Gastroesophageal sphincter (tissue), 4 donors: ENCODE measurements around the gene MS4A6A. TPM values are rescaled to one million over a fixed set of nuclear protein-coding genes. Genes with fewer than 3 reads are reported as not detected.
"Not testable (repeated sequence)": the region's sequence is repeated elsewhere in the genome, so short reads cannot be mapped to it uniquely, and the experiment has no call there.

Experiments used
- ATAC-seq: fragments of 150-250 bp; one replicate; pipeline ENCODE4 v1.9.1; 2016; ENCODE audit warnings: mild to moderate bottlenecking, moderate library complexity
- H3K27ac ChIP-seq, 4 donors: fragments of 200-600 bp; sonication (generic) in 3 of 4; 1 replicate in 3 of 4; 2 replicates in 1 of 4; pipeline ENCODE4 v1.5.1; 2016 to 2019
- H3K27me3 ChIP-seq: fragments of 200-600 bp; sonication (generic); one replicate; pipeline ENCODE4 v1.5.1; 2019
- H3K36me3 ChIP-seq, 2 donors: fragments of 200-600 bp; sonication (generic); one replicate each; pipeline ENCODE4 v1.5.1; 2019; ENCODE audit warnings: control low read depth in 1 of 2
- H3K4me1 ChIP-seq, 3 donors: fragments of 200-600 bp; sonication (generic); 1 replicate in 2 of 3; 2 replicates in 1 of 3; pipeline ENCODE4 v1.5.1; 2016 to 2019; ENCODE audit warnings: control low read depth in 2 of 3
- H3K4me3 ChIP-seq, 2 donors: fragments of 200-600 bp; sonication (generic); one replicate each; pipeline ENCODE4 v1.5.1; 2019; ENCODE audit warnings: mild to moderate bottlenecking in 1 of 2, moderate library complexity in 1 of 2
- H3K9me3 ChIP-seq, 3 donors: fragments of 200-600 bp; sonication (generic); one replicate each; pipeline ENCODE4 v1.5.1; 2017 to 2019; ENCODE audit warnings: control low read depth in 2 of 3
- EP300 ChIP-seq: sonication (generic); formaldehyde crosslinking; IDR thresholded peaks from one replicate; pipeline ENCODE4 v1.6.1; 2017; ENCODE audit warnings: antibody characterized with exemption, mild to moderate bottlenecking
- POLR2A ChIP-seq, 2 donors: fragments of 450-650 bp; IDR thresholded peaks; one replicate each; pipeline ENCODE4 v1.6.1; 2017; ENCODE audit warnings: antibody characterized with exemption in 2 of 2, mild to moderate bottlenecking in 2 of 2, moderate library complexity in 1 of 2
- POLR2AphosphoS5 ChIP-seq: sonication (generic); formaldehyde crosslinking; IDR thresholded peaks from one replicate; pipeline ENCODE4 v1.6.1; 2017; ENCODE audit warnings: antibody characterized with exemption
- WGBS, 2 donors: methylation state at CpG; one replicate each; pipeline ENCODE4 v1.1.5; 2018; ENCODE audit warnings: low coverage in 1 of 2; 5-methylcytosine and 5-hydroxymethylcytosine counted together
- total RNA-seq, 4 donors: library from RNA; depleted of rRNA; stranded (reverse); fragments of >200 nt; gene quantifications; one replicate each; pipeline ENCODE4 v1.1.0, GENCODE V29; 2016
- TF ChIP-seq, protein P1 (sequence below), 4 experiments: fragments of 200-600 bp in 2 of 4; fragments of 450-650 bp in 2 of 4; sonication (generic) in 1 of 4; IDR thresholded peaks; one replicate each; pipeline ENCODE4 v1.5.1; 2017 to 2019; ENCODE audit warnings: antibody characterized with exemption in 4 of 4, mild to moderate bottlenecking in 2 of 4, moderate library complexity in 2 of 4

MS4A6A gene
- total RNA-seq, 4 donors from 2014 or later = 27.5 to 137 (median 74.3) TPM

- Histone ChIP-seq H3K4me1 (no peaks in the 10 kb centered on the region), H3K9me3 (no peaks in the 10 kb centered on the region), H3K27me3 (no peaks in the 10 kb centered on the region), H3K27ac (no peak overlapping the region), H3K4me3 (no peak overlapping the region), H3K36me3 (no peaks in the 10 kb centered on the region)
- 63 to 83% methylated on average over 3 of the region's 3 CpGs for WGBS, 2 donors
- ATAC-seq = no peak
- TF ChIP-seq POLR2AphosphoS5 = no peak
- TF ChIP-seq, protein P1, sequence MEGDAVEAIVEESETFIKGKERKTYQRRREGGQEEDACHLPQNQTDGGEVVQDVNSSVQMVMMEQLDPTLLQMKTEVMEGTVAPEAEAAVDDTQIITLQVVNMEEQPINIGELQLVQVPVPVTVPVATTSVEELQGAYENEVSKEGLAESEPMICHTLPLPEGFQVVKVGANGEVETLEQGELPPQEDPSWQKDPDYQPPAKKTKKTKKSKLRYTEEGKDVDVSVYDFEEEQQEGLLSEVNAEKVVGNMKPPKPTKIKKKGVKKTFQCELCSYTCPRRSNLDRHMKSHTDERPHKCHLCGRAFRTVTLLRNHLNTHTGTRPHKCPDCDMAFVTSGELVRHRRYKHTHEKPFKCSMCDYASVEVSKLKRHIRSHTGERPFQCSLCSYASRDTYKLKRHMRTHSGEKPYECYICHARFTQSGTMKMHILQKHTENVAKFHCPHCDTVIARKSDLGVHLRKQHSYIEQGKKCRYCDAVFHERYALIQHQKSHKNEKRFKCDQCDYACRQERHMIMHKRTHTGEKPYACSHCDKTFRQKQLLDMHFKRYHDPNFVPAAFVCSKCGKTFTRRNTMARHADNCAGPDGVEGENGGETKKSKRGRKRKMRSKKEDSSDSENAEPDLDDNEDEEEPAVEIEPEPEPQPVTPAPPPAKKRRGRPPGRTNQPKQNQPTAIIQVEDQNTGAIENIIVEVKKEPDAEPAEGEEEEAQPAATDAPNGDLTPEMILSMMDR (IDR thresholded peaks at IDR 0.05) = no peak
- TF ChIP-seq EP300 = no peak
- no peak for TF ChIP-seq POLR2A (IDR thresholded peaks at IDR 0.05)
Observed at GRCh38 chr11:60155931-60156330, 27.0 kb downstream of the MS4A6A start.

DNA sequence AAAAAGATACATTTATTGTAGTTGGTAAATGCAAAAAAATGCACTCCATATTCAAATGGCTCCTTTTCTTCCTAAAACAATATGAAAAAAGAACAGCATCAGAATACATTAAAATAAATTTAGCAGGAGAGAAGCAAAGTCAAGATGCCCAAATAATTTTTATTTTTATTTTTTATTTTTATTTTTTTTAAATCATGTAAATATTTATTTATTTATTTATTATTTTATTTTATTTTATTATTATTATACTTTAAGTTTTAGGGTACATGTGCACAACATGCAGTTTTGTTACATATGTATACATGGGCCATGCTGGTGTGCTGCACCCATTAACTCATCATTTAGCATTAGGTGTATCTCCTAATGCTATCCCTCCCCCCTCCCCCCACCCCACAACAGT, 30.2 kb downstream of the MS4A6A start:
- not testable (repeated sequence) for H3K27ac ChIP-seq, H3K36me3 ChIP-seq, H3K4me1 ChIP-seq, H3K4me3 ChIP-seq, H3K9me3 ChIP-seq, ATAC-seq, H3K27me3 ChIP-seq

DNA sequence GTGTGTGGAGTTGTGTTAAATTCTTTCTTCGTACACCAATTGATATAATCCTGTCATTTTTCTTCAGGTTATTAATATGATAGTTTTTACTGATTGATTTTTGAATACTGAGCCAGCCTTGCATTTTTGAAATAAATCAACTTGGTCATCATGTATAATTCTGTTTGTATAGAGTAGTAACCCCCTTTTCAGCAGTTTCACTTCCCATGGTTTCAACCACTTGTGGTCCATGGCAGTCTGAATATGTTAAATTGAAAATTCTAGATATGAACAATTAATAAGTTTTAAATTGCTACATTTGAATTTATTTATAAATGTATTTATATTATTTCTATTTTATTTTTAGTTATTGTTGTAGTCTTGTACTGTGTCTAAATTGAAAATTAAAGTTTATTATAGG, 32.6 kb downstream of the MS4A6A start:
- Histone ChIP-seq H3K36me3 (no peaks in the 10 kb centered on the region), H3K27ac (no peak overlapping the region), H3K4me3 (no peak overlapping the region), H3K27me3 (no peaks in the 10 kb centered on the region), H3K9me3 (no peaks in the 10 kb centered on the region), H3K4me1 (no peaks in the 10 kb centered on the region)
- no peak for TF ChIP-seq EP300
- TF ChIP-seq POLR2A (IDR thresholded peaks at IDR 0.05) = no peak
- TF ChIP-seq, protein P1 (IDR thresholded peaks at IDR 0.05) = no peak
- TF ChIP-seq POLR2AphosphoS5 = no peak
- 60 to 77% methylated on average over 1 of the region's 1 CpG for WGBS, 2 donors
- ATAC-seq = no peak

DNA sequence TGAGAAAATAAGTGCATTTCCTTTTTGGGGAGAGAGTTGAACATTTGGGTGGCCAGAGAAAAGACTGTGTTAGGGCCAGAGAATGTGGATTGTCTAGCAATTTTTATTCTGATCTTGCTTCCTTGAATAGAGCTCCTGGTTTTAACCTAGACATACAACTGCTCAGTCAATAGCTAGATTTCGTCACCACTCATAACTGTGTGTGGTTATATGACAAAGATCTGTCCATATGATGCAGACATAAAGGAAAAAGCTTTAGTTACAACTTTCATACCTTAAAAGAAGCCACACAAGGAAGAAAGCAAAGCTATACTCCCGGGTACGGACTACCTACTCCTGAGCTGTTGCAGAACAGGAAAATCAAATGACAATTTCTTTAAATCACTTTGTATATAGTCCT, 37.2 kb downstream of the MS4A6A start:
- no peak overlapping the region for H3K27ac ChIP-seq
- H3K4me1 ChIP-seq = no peaks in the 10 kb centered on the region
- H3K9me3 ChIP-seq = no peaks in the 10 kb centered on the region
- no peaks in the 10 kb centered on the region for H3K36me3 ChIP-seq
- ATAC-seq = no peak
- 85 to 89% methylated on average over 3 of the region's 3 CpGs for WGBS, 2 donors
- no peaks in the 10 kb centered on the region for H3K27me3 ChIP-seq
- H3K4me3 ChIP-seq = no peak overlapping the region
- TF ChIP-seq POLR2AphosphoS5 = no peak
- no peak for TF ChIP-seq POLR2A (IDR thresholded peaks at IDR 0.05)
- TF ChIP-seq, protein P1 (IDR thresholded peaks at IDR 0.05) = no peak
- no peak for TF ChIP-seq EP300

- ATAC-seq = no peak
- Histone ChIP-seq H3K36me3 (no peaks in the 10 kb centered on the region), H3K9me3 (no peaks in the 10 kb centered on the region), H3K4me3 (no peak overlapping the region), H3K27me3 (no peaks in the 10 kb centered on the region), H3K4me1 (no peaks in the 10 kb centered on the region), H3K27ac (no peak overlapping the region)
- WGBS, 2 donors = 84 to 92% methylated on average over 3 of the region's 3 CpGs
- TF ChIP-seq, protein P1 (IDR thresholded peaks at IDR 0.05) = no peak
- no peak for TF ChIP-seq EP300
- no peak for TF ChIP-seq POLR2A (IDR thresholded peaks at IDR 0.05)
- no peak for TF ChIP-seq POLR2AphosphoS5
Observed at GRCh38 chr11:60143768-60144167, 39.1 kb downstream of the MS4A6A start.
